ENCODE measurements around the gene POMC.
A peak's percentile ranks its signal among the peaks of the same experiment; 100 is the strongest.
"Not testable (repeated sequence)": the region's sequence is repeated elsewhere in the genome, so short reads cannot be mapped to it uniquely, and the experiment has no call there.

POMC gene

DNA sequence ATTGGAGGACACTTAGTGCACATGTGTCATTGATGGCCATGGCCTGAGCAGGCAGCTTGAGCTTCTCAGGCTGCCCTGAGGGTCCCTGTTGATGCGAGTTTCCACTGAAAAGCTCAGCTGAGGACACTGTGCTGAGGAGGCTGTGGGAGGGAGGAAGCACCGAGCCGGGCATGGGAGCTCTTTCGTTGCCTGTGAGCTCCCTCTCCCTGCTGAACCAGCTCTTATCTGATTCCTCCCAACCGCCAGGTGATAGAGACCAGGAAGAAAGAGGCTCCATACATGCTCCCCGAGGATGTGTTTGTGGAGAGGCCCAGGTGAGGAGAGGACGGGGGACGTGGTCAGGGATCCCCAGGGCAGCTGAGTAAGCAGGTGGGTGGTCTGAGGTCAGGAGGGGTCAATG lies 27.3 kb downstream of the POMC start:
- Histone ChIP-seq H3K27me3 (ENCODE audit: control insufficient read depth in 2 of 2, insufficient read depth in 2 of 2, low read length in 2 of 2) (no peaks in the 10 kb centered on the region), H3K9ac (ENCODE audit: low read depth in 1 of 2, low read length in 2 of 2) (no peak overlapping the region), H3K27ac (ENCODE audit: low read depth in 2 of 2, low read length in 2 of 2) (no peak overlapping the region), H3K9me3 (ENCODE audit: control insufficient read depth in 2 of 2, low read length in 2 of 2) (no peaks in the 10 kb centered on the region), H3K4me1 (ENCODE audit: control insufficient read depth in 2 of 2, insufficient read depth in 2 of 2, low read length in 2 of 2) (no peaks in the 10 kb centered on the region), H3K4me3 (ENCODE audit: low read length in 2 of 2) (no peak overlapping the region), H3K36me3 (ENCODE audit: control insufficient read depth in 2 of 2, insufficient read depth in 2 of 2, low read length in 2 of 2) (peaks cover 0 to 3% of the 10 kb centered on the region in 2 donors)

DNA sequence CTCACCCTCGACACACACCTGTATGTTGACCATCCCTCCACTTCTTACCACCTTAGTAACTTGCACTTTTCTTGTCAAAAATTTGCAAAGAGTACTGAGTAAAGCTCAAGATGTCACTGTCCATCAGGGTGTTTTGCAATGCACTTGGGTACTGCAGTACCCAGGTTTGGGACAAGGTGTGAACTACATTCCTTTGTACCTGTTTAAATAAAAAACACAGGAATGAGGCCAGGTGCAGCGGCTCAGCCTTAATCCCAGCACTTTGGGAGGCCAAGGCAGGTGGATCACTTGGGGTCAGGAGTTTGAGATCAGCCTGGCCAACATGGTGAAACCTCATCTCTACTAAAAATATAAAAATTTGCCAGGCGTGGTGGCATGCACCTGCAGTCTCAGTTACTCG lies 27.8 kb downstream of the POMC start:
- H3K27ac ChIP-seq (ENCODE audit: low read depth in 2 of 2, low read length in 2 of 2); H3K9ac ChIP-seq (ENCODE audit: low read depth in 1 of 2, low read length in 2 of 2); H3K27me3 ChIP-seq (ENCODE audit: control insufficient read depth in 2 of 2, insufficient read depth in 2 of 2, low read length in 2 of 2); H3K4me3 ChIP-seq (ENCODE audit: low read length in 2 of 2); H3K4me1 ChIP-seq (ENCODE audit: control insufficient read depth in 2 of 2, insufficient read depth in 2 of 2, low read length in 2 of 2); H3K9me3 ChIP-seq (ENCODE audit: control insufficient read depth in 2 of 2, low read length in 2 of 2); H3K36me3 ChIP-seq (ENCODE audit: control insufficient read depth in 2 of 2, insufficient read depth in 2 of 2, low read length in 2 of 2): not testable (repeated sequence)

DNA sequence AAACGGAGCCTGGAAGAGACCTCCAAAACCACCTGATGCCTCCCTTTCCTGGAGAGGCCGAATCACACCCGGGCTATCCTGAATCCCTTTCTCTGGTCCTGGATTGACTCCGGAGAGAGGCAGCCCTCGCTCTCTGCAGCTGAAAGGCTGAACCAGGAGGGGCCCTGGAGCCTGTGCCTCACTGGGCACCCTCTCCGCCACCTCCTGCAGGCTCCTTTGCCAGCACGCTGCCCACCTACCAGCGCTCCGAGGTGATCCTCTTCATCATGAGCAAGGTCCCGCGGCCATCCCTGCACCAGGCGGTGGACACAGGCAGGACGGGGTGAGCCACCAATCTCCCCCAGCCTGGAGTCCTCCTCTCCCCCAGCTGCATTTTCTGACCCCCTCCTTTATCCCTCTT lies 35.7 kb downstream of the POMC start:
- no peak overlapping the region for H3K27ac ChIP-seq (ENCODE audit: low read depth in 2 of 2, low read length in 2 of 2)
- no peak overlapping the region for H3K9ac ChIP-seq (ENCODE audit: low read depth in 1 of 2, low read length in 2 of 2)
- H3K9me3 ChIP-seq (ENCODE audit: control insufficient read depth in 2 of 2, low read length in 2 of 2), result no peaks in the 10 kb centered on the region
- no peaks in the 10 kb centered on the region for H3K36me3 ChIP-seq (ENCODE audit: control insufficient read depth in 2 of 2, insufficient read depth in 2 of 2, low read length in 2 of 2)
- H3K4me3 ChIP-seq (ENCODE audit: low read length in 2 of 2), result no peak overlapping the region
- peaks cover 7 to 9% of the 10 kb centered on the region in 2 donors for H3K27me3 ChIP-seq (ENCODE audit: control insufficient read depth in 2 of 2, insufficient read depth in 2 of 2, low read length in 2 of 2)
- peaks cover 6 to 12% of the 10 kb centered on the region in 2 donors for H3K4me1 ChIP-seq (ENCODE audit: control insufficient read depth in 2 of 2, insufficient read depth in 2 of 2, low read length in 2 of 2)

DNA sequence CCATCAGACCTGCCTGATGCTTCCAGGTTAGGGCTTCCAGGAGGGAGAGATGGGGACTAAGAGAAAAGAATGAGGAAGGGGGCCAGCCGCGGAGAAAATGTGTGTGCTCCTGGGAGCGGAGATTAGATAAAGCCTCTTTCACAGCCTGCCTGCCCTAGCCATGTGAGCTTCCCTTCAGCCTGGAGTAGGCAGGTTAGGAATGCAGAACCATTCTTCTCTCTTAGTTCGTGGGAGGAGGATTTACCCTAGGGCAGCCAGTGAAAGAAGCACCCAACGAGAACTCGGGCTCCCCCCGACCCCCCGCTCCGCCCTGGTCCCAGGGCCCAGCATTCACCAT lies 36.1 kb downstream of the POMC start:
- Histone ChIP-seq H3K4me3 (ENCODE audit: low read length in 2 of 2) (peak overlapping the region in 1 of 2 donors; percentile 41), H3K9ac (ENCODE audit: low read depth in 1 of 2, low read length in 2 of 2) (no peak overlapping the region), H3K27ac (ENCODE audit: low read depth in 2 of 2, low read length in 2 of 2) (no peak overlapping the region), H3K4me1 (ENCODE audit: control insufficient read depth in 2 of 2, insufficient read depth in 2 of 2, low read length in 2 of 2) (peaks cover 6 to 12% of the 10 kb centered on the region in 2 donors), H3K36me3 (ENCODE audit: control insufficient read depth in 2 of 2, insufficient read depth in 2 of 2, low read length in 2 of 2) (no peaks in the 10 kb centered on the region), H3K9me3 (ENCODE audit: control insufficient read depth in 2 of 2, low read length in 2 of 2) (no peaks in the 10 kb centered on the region), H3K27me3 (ENCODE audit: control insufficient read depth in 2 of 2, insufficient read depth in 2 of 2, low read length in 2 of 2) (peaks cover 7 to 9% of the 10 kb centered on the region in 2 donors)

DNA sequence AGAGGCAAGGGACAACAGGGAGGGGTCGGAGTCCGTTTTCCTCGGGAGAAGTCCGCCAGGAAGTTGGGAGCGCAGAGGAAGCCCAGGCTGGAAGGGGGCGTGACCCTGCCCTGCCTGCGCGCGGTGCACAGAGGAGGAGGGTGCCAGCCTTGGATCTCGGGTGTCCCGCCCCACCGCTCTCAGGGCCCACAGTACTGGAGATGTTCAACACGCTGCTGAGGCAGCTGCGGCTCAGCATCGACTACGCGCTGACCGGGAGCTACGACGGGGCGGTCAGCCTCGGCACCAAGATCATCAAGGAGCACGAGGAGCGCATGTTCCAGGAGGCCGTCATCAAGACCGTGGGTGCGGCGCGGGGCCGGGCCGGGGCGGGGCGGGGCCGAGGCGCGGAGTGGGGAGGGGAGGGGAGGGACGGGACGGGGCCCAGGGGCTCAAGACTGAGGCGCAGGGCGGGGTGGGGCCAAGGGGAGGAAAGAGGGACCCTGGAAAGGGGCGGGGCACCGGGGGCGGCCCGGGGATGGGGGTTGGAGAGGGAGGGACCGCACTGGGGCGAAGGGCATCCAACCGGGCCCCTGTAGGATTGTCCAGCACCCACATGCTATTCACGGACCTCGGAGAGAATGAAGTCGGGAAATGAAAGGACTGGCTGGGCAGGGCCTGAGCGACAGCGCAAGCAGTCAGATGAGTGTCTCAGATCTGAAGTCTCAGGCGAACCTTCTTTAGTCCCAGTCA lies 36.6 kb downstream of the POMC start:
- H3K9ac ChIP-seq (ENCODE audit: low read depth in 1 of 2, low read length in 2 of 2), result no peak overlapping the region
- H3K4me3 ChIP-seq (ENCODE audit: low read length in 2 of 2), result peak overlapping the region; percentile 48 to 51
- peaks cover 7 to 9% of the 10 kb centered on the region in 2 donors for H3K27me3 ChIP-seq (ENCODE audit: control insufficient read depth in 2 of 2, insufficient read depth in 2 of 2, low read length in 2 of 2)
- no peak overlapping the region for H3K27ac ChIP-seq (ENCODE audit: low read depth in 2 of 2, low read length in 2 of 2)
- no peaks in the 10 kb centered on the region for H3K36me3 ChIP-seq (ENCODE audit: control insufficient read depth in 2 of 2, insufficient read depth in 2 of 2, low read length in 2 of 2)
- H3K4me1 ChIP-seq (ENCODE audit: control insufficient read depth in 2 of 2, insufficient read depth in 2 of 2, low read length in 2 of 2), result peaks cover 6 to 12% of the 10 kb centered on the region in 2 donors
- H3K9me3 ChIP-seq (ENCODE audit: control insufficient read depth in 2 of 2, low read length in 2 of 2), result no peaks in the 10 kb centered on the region

DNA sequence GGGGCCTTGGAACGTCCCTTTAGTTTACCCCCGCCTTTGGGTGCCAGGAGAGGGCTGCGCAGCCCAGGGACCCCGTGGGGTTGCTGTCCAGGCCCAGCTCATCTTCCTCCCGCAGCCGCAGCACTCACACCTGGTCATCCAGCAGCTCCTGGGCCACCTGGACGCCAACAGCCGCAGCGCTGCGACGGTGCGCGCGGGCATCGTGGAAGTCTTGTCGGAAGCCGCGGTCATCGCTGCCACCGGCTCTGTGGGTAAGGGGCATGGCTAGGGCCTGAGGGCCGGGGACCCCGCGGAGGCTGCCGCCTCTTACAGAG lies 37.2 kb downstream of the POMC start:
- Histone ChIP-seq H3K27me3 (ENCODE audit: control insufficient read depth in 2 of 2, insufficient read depth in 2 of 2, low read length in 2 of 2) (peaks cover 7 to 9% of the 10 kb centered on the region in 2 donors), H3K9ac (ENCODE audit: low read depth in 1 of 2, low read length in 2 of 2) (no peak overlapping the region), H3K4me3 (ENCODE audit: low read length in 2 of 2) (peak overlapping the region; percentile 48 to 51), H3K4me1 (ENCODE audit: control insufficient read depth in 2 of 2, insufficient read depth in 2 of 2, low read length in 2 of 2) (peaks cover 6 to 12% of the 10 kb centered on the region in 2 donors), H3K36me3 (ENCODE audit: control insufficient read depth in 2 of 2, insufficient read depth in 2 of 2, low read length in 2 of 2) (no peaks in the 10 kb centered on the region), H3K27ac (ENCODE audit: low read depth in 2 of 2, low read length in 2 of 2) (no peak overlapping the region), H3K9me3 (ENCODE audit: control insufficient read depth in 2 of 2, low read length in 2 of 2) (no peaks in the 10 kb centered on the region)

DNA sequence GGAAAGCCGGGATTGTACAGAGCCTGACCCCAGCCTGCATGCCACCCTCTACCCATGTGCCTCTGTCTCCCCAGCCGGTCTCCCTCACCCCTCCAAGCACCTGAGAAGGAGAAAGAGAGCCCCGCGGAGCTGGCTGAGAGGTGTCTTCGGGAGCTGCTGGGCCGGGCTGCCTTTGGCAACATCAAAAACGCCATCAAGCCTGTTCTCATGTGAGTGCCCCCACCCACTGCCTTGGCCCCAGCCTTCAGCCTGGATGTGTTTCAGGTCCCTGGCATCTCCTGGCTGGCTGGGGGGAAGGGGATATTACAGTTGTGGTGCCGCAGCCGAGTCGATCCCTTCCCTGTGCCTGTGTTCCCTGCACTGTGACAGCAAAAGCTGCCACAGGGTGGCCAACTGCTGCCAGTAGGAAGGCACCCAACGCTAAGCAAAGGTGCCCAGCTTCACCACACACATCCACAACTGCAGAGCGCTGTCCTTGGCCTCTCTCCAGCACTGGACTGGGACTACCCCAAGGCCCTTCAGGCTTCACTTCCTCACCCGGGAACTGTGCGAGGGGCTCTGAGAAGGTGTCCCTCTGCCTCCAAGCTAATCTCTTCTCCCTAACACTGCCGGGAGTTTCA lies 38.4 kb downstream of the POMC start:
- Histone ChIP-seq H3K9ac (ENCODE audit: low read depth in 1 of 2, low read length in 2 of 2) (no peak overlapping the region), H3K4me3 (ENCODE audit: low read length in 2 of 2) (no peak overlapping the region), H3K9me3 (ENCODE audit: control insufficient read depth in 2 of 2, low read length in 2 of 2) (no peaks in the 10 kb centered on the region), H3K4me1 (ENCODE audit: control insufficient read depth in 2 of 2, insufficient read depth in 2 of 2, low read length in 2 of 2) (peaks cover 6 to 12% of the 10 kb centered on the region in 2 donors), H3K36me3 (ENCODE audit: control insufficient read depth in 2 of 2, insufficient read depth in 2 of 2, low read length in 2 of 2) (no peaks in the 10 kb centered on the region), H3K27me3 (ENCODE audit: control insufficient read depth in 2 of 2, insufficient read depth in 2 of 2, low read length in 2 of 2) (peaks cover 7 to 9% of the 10 kb centered on the region in 2 donors), H3K27ac (ENCODE audit: low read depth in 2 of 2, low read length in 2 of 2) (no peak overlapping the region)

DNA sequence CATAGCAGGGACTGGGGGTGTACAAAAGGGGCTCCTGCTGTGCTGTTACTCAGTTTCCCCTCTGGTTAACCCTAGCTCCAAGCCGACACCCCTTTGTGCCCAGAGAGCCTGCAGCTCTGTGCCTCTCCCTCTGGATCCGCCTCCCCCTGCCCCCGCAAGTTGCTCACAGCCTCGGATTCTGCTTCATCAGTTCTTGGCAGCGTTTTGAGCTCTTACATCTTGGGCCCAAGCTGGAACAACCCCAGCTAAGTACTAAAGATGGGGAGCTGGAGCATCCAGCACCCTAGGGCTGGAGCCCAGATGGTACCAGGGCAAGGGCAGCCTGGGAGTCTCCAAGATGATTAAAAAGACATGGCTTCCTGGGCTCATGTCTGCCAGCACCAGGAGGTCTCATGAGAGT lies 40.7 kb downstream of the POMC start:
- Histone ChIP-seq H3K36me3 (ENCODE audit: control insufficient read depth in 2 of 2, insufficient read depth in 2 of 2, low read length in 2 of 2) (no peaks in the 10 kb centered on the region), H3K27me3 (ENCODE audit: control insufficient read depth in 2 of 2, insufficient read depth in 2 of 2, low read length in 2 of 2) (peaks cover 2 to 7% of the 10 kb centered on the region in 2 donors), H3K4me3 (ENCODE audit: low read length in 2 of 2) (no peak overlapping the region), H3K4me1 (ENCODE audit: control insufficient read depth in 2 of 2, insufficient read depth in 2 of 2, low read length in 2 of 2) (peaks cover 6 to 12% of the 10 kb centered on the region in 2 donors), H3K9ac (ENCODE audit: low read depth in 1 of 2, low read length in 2 of 2) (no peak overlapping the region), H3K9me3 (ENCODE audit: control insufficient read depth in 2 of 2, low read length in 2 of 2) (no peaks in the 10 kb centered on the region), H3K27ac (ENCODE audit: low read depth in 2 of 2, low read length in 2 of 2) (no peak overlapping the region)

DNA sequence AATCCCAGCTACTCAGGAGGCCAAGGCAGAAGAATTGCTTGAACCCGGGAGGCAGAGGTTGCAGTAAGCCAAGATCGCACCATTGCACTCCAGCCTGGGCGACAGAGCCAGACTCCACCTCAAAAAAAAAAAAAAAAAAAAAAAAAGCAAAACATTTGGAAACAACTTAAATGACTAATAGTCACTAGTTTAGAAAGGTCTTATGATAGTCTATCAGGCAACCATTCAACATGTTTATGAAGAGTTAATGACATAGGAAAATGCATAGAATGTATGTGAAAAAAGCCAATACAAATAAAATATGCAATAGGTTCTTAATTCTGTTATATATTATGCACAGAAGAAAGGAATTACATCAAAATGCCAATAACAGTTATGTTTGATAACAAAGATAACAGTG lies 41.3 kb downstream of the POMC start:
- not testable (repeated sequence) for H3K4me3 ChIP-seq (ENCODE audit: low read length in 2 of 2); H3K9ac ChIP-seq (ENCODE audit: low read depth in 1 of 2, low read length in 2 of 2); H3K36me3 ChIP-seq (ENCODE audit: control insufficient read depth in 2 of 2, insufficient read depth in 2 of 2, low read length in 2 of 2); H3K27me3 ChIP-seq (ENCODE audit: control insufficient read depth in 2 of 2, insufficient read depth in 2 of 2, low read length in 2 of 2); H3K9me3 ChIP-seq (ENCODE audit: control insufficient read depth in 2 of 2, low read length in 2 of 2); H3K27ac ChIP-seq (ENCODE audit: low read depth in 2 of 2, low read length in 2 of 2)
- peaks cover 6 to 11% of the 10 kb centered on the region in 2 donors for H3K4me1 ChIP-seq (ENCODE audit: control insufficient read depth in 2 of 2, insufficient read depth in 2 of 2, low read length in 2 of 2)

DNA sequence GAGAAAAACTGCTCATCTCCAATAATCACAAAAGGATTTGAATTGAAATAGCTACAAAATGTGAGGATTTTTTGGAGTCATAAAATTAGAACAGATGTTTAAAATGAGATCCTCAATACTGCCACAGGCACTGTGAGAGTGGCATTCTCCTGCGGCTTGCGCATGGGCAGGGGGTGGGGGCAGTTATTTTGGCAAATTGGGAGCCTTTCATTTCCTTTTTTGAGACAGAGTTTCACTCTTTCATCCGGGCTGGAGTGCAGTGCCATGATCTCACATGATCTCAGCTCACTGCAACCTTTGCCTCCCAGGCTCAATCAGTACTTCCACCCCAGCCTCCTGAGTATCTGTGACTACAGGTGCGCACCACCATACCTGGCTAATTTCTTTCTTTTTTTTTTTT lies 42.4 kb downstream of the POMC start:
- Histone ChIP-seq H3K27ac (ENCODE audit: low read depth in 2 of 2, low read length in 2 of 2) (no peak overlapping the region), H3K9ac (ENCODE audit: low read depth in 1 of 2, low read length in 2 of 2) (no peak overlapping the region), H3K9me3 (ENCODE audit: control insufficient read depth in 2 of 2, low read length in 2 of 2) (no peaks in the 10 kb centered on the region), H3K4me3 (ENCODE audit: low read length in 2 of 2) (no peak overlapping the region), H3K36me3 (ENCODE audit: control insufficient read depth in 2 of 2, insufficient read depth in 2 of 2, low read length in 2 of 2) (no peaks in the 10 kb centered on the region), H3K27me3 (ENCODE audit: control insufficient read depth in 2 of 2, insufficient read depth in 2 of 2, low read length in 2 of 2) (peaks cover 0 to 3% of the 10 kb centered on the region in 2 donors), H3K4me1 (ENCODE audit: control insufficient read depth in 2 of 2, insufficient read depth in 2 of 2, low read length in 2 of 2) (peaks cover 2 to 3% of the 10 kb centered on the region in 2 donors)
